ENCODE results near the gene RNF227.

RNF227 gene

GRCh38 chr17:7930841-7931631, 14.9 kb upstream of the RNF227 start:
- DNase-seq (ENCODE audit: low read depth in 3 of 3), result no peak

DNA sequence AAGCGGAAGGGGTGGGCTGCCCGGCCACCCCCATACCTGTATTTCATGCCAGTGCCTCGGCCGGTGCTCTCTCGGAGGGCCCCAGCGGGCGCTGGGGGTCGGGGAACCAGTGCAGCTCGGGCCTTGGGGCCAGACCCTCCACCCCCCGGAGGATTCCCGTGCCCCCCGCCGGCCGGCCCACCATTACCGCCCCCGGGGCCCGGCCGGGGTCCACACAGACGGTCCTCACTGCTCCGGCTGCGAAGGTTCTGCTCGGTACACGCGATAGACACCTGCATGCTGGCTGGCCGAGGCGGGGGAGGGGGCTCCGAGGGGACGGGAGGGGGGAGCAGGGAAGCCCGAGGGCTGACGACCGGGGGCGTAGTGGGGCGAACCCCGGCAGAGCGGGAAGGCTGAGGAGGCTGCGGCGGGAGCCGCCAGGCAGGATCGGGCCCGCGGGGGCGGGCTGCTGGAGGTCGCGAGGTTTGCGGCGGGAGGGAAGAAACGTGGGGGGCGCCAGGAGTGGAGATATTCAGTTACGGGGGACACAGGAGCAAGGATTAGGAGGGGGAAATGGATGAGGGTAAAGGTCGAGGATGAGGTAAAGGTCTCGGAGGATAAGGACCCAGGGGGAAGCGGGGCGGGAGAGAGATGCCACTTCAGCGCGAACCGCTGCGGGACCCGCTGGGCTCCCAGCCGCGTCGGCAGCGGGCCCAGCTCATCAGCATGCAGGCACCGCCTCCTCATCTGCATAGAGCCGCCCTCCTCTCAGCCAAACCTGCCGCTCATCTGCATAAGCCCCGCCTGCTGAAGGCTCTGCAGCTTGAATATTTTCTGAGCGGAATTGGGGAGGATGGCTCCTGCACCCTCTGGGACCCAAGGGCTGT, 13.3 kb upstream of the RNF227 start, which contains the start of gene KCNAB3:
Gene KCNAB3, minus strand, starts transcription at position 699 of the 866 bp plus-strand sequence. Its CDS starts 421 bp downstream, at position 278.
- peak in 1 of 3 donors; percentile 38 for DNase-seq (ENCODE audit: low read depth in 3 of 3)

DNA sequence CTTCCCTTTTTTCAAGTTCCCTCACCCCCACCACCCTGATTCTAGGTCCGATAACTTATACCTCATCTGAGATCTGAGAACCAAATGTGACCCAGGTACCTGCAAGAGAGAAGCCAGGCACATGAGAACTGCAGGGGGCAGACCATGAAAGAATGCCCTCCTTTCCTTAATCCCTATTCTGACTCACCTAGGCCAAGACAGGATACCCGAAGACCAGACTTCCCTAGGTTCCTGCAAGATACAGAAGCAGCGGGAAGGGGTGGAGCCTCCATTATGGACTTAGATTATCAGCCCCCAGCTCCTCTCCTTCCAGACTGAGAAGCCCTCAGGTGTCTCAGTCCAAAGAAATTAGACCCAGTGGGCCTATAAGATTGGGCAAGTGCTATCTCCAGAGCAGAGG, 11.5 kb upstream of the RNF227 start:
- no peak for DNase-seq (ENCODE audit: low read depth in 3 of 3)

GRCh38 chr17:7922845-7923628, 6.9 kb upstream of the RNF227 start:
- peak; percentile 62 to 78 (median 64) for DNase-seq (ENCODE audit: low read depth in 3 of 3)

GRCh38 chr17:7922269-7922844, 6.3 kb upstream of the RNF227 start:
- DNase-seq (ENCODE audit: low read depth in 3 of 3), result no peak

GRCh38 chr17:7916808-7917207, 719 bp upstream of the RNF227 start:
- no peak for DNase-seq (ENCODE audit: low read depth in 3 of 3)

DNA sequence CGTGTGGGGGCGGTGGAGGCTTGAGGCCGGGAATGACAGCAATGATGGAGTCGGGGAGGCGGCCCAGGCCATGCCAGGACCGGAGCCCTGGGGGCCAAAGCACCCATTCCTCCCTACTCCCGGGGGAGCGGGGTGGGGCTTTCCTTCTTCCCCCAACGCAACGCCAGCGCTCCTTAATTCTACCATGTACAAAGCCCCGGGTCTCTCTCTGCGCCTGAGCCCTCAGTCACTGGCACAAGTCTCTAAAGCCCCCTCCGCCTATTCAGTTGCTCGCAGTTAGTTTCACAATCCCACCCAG, 245 bp upstream of the RNF227 start:
- no peak for DNase-seq (ENCODE audit: low read depth in 3 of 3)

DNA sequence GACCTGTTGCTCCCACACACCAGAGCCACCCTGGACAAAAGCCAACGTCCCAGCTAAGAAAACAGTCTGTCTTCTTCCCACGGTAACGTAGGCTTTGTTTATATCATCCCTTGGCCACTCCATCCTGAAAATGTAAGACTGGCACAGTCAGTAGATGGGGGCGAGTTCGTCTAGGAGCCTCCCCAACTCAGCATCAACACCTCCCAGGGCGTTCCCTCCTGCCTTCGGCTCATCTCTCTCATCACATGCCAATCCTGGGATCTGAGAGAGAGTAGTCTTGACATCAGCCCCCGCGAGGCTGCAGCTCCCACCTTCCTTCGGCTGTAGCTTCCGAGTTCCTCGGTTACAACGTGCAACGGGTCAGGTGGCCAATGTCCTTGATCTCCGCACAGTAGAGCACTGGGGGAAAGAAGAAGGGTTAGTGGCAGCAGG, 894 bp downstream of the RNF227 start:
- DNase-seq (ENCODE audit: low read depth in 3 of 3), result no peak

DNA sequence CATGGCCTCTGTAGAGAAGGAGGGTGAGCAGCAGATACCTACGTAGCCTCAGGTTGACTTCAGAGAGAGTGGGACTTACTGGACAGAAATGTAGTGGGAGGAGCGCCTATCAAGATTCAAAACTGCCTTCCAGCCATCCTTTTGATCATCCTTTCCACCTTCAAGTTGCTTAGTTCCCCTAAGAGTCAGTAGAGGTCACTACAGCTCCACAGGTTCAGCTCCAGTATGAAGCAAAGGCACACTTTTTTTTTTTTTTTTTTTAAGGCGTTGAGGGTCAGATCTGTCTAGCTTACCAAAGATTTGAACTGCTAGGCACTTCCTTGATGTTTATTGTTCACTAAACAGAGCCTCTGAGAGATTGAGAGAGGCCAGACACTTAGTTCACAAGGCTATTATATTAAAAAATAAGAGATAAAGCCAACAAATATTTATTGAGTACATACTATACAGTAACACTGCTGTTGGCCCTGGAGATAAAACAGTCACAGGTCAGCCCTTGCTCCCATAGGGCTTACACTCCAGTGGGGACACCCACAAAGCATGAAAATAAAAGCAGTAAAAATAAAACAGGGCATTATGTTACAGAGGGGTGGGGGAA, 3.1 kb downstream of the RNF227 start:
- no peak for DNase-seq (ENCODE audit: low read depth in 3 of 3)

- no peak for DNase-seq (ENCODE audit: low read depth in 3 of 3)
These were observed 5.0 kb downstream of the RNF227 start for GRCh38 chr17:7911116-7911515.

DNA sequence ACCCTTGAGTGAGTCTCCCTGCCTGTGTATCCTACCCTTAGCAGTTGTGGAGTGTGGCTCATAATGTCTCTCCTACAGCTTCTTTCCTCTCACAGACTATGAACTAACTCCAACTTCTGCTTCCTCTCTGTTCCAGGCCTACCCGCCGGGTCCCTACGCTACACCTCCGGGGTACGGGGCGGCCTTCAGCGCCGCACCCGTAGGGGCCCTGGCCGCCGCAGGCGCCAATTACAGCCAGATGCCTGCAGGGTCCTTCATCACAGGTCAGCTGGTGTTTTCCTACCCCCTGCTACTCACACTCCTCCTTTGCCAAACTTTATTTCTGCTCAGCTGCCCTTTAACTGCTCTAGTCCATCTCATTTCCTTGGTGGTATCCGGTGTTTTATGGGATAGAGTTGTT, 5.4 kb downstream of the RNF227 start:
- DNase-seq (ENCODE audit: low read depth in 3 of 3), result no peak

DNA sequence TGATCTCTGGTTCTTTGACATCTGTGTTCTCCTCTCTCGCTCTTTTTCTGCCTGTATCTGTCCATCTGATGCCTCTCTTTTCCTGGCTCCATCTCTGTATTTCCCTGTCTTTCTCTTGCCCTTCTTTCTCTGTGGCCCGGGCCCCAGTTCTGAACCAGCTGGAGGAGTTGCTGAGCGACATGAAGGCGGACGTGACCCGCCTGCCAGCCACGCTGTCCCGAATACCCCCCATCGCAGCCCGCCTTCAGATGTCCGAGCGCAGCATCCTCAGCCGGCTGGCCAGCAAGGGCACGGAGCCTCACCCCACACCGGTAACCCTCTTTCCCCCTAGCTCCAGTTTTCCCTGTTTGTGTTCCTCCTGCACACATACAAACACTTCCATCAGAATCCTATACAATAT, 5.8 kb downstream of the RNF227 start:
- DNase-seq (ENCODE audit: low read depth in 3 of 3), result no peak

- no peak for DNase-seq (ENCODE audit: low read depth in 3 of 3)
These were observed 7.0 kb downstream of the RNF227 start for GRCh38 chr17:7909089-7909488.

DNA sequence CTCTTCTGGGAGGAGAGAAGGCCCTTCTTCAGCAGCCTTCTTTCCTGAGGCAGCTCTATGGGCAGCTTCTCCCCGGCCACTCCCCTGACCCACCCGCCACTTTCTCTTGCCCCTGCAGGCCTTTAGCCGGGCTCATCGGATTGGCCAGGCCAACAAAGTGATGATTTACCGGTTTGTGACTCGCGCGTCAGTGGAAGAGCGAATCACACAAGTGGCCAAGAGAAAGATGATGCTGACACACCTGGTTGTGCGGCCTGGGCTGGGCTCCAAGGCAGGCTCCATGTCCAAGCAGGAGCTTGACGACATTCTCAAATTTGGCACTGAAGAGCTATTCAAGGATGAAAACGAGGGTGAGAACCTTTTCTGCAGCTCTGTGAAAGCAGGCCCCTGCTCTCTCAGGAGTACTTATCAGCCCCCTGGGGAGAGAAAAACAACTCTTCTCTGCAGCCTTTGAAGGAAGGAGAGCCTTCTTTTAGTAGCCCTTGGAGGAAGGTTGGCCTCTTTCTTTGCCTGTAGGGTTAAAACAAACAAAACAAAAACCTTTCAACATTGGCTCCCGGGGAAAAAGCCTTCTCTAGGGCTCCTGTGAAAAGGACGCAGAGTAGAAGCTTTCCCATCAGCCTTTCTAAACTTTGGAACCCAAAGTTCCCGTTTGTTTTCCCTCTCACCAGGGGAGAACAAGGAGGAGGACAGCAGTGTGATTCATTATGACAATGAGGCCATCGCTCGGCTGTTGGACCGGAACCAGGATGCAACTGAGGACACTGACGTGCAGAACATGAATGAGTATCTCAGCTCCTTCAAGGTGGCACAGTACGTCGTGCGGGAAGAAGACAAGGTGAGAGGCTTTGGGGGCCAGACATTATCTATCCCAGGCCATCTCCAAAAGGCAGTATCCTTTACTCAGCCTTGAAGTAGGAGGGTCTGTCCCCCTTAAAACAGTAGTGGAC, 12.7 kb downstream of the RNF227 start:
- DNase-seq (ENCODE audit: low read depth in 3 of 3), result no peak

GRCh38 chr17:7897773-7898172, 18.3 kb downstream of the RNF227 start:
- no peak for DNase-seq (ENCODE audit: low read depth in 3 of 3)

GRCh38 chr17:7897090-7897489, 19.0 kb downstream of the RNF227 start:
- DNase-seq (ENCODE audit: low read depth in 3 of 3), result no peak

DNA sequence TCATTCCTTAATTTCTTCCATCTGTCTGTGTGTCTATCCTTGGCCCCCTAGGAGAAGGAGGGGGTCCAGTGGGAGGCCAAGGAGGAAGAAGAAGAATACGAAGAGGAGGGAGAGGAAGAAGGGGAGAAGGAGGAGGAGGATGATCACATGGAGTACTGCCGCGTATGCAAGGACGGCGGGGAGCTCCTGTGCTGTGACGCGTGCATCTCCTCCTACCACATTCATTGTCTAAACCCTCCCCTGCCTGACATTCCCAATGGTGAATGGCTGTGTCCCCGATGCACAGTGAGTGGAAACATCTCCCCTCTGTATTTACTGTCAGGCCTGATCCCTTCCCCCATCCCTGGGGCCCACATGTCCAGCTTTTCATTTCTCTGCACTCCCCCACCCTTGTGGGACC, 21.2 kb downstream of the RNF227 start:
- DNase-seq (ENCODE audit: low read depth in 3 of 3), result no peak

DNA sequence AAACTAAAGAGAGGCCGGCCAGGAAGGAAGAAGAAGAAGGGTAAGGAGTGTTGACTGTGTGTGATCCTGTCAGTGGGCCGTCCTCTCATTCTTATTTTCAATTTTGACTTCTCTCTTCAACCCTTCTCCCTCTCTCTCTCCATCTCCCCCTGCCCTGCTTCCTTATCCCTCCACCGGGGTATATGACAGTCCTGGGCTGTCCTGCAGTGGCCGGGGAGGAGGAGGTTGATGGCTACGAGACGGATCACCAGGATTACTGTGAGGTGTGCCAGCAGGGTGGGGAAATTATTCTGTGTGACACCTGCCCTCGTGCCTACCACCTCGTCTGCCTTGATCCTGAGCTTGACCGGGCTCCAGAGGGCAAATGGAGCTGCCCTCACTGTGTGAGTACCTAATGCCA, 21.9 kb downstream of the RNF227 start:
- DNase-seq (ENCODE audit: low read depth in 3 of 3), result no peak

- DNase-seq (ENCODE audit: low read depth in 3 of 3), result no peak
These were observed 22.8 kb downstream of the RNF227 start for GRCh38 chr17:7893187-7893880.

Data from stimulated activated CD4-positive, alpha-beta T cell treated with anti-CD3 and anti-CD28 coated beads, TNF-alpha, amount 100 ng/mL, for 48 hours (primary cell).